WTC11 (cell line): ENCODE data around the gene ZNF20. TPM values are rescaled to one million over a fixed set of nuclear protein-coding genes. Genes with fewer than 3 reads are reported as not detected.
A peak's percentile ranks its signal among the peaks of the same experiment; 100 is the strongest.

Source experiments
- ATAC-seq: fragments of 200-7000 bp; cut with Tn5 transposase; 2 replicates; pipeline ENCODE4 v1.10.0; 2021; ENCODE audit warnings: mild to moderate bottlenecking, moderate library complexity
- CTCF ChIA-PET: fragments of 300-600 bp; sonication (Branson Sonifier 250); formaldehyde crosslinking; loops from one replicate; lab custom pipeline; 2021; ENCODE audit warnings: antibody characterized with exemption; lab: Charles Lee
- POLR2A ChIA-PET: fragments of 350-600 bp; sonication (Branson Sonifier 250); formaldehyde crosslinking; loops from one replicate; lab custom pipeline; 2021; ENCODE audit warnings: antibody characterized with exemption; lab: Charles Lee
- DNase-seq: peaks from one replicate; pipeline ENCODE4 v3.0.0; 2021; ENCODE audit warnings: low spot score
- H3K27ac Mint-ChIP-seq: 2 replicates; pipeline ENCODE4 v1.8.0; 2021; ENCODE audit warnings: mixed read lengths
- H3K27me3 Mint-ChIP-seq: 2 replicates; pipeline ENCODE4 v1.8.0; 2021; ENCODE audit warnings: low read depth, mild to moderate bottlenecking, moderate library complexity, mixed read lengths
- H3K36me3 Mint-ChIP-seq: 2 replicates; pipeline ENCODE4 v1.8.0; 2021; ENCODE audit warnings: mixed read lengths
- H3K4me1 Mint-ChIP-seq: 2 replicates; pipeline ENCODE4 v1.8.0; 2022; ENCODE audit warnings: mixed read lengths
- H3K4me3 Mint-ChIP-seq: 2 replicates; pipeline ENCODE4 v1.8.0; 2021; ENCODE audit warnings: mild to moderate bottlenecking, moderate library complexity, mixed read lengths
- H3K9me3 Mint-ChIP-seq: 2 replicates; pipeline ENCODE4 v1.8.0; 2021; ENCODE audit warnings: mixed read lengths
- ATF1 ChIP-seq: sonication (generic); formaldehyde crosslinking; IDR thresholded peaks from 2 replicates; pipeline ENCODE4 v1.8.1; 2023; ENCODE audit warnings: mild to moderate bottlenecking, moderate library complexity, missing genetic modification reagents
- GRHL2 ChIP-seq: fragments of 250-450 bp; sonication (Bioruptor Pico); IDR thresholded peaks from 2 replicates; pipeline ENCODE4 v1.8.0; 2022; ENCODE audit warnings: mild to moderate bottlenecking, moderate library complexity; ENCODE audit not compliant: insufficient replicate concordance, severe bottlenecking
- NFATC4 ChIP-seq: fragments of 250-450 bp; sonication (Bioruptor Pico); IDR thresholded peaks from 2 replicates; pipeline ENCODE4 v1.9.0; 2021; ENCODE audit warnings: mild to moderate bottlenecking
- NR3C1 ChIP-seq: sonication (generic); formaldehyde crosslinking; conservative IDR thresholded peaks from 2 replicates; pipeline ENCODE4 v1.8.1; 2023; ENCODE audit warnings: low read depth, mild to moderate bottlenecking, missing genetic modification reagents
- RORB ChIP-seq: fragments of 250-450 bp; sonication (Bioruptor Pico); IDR thresholded peaks from 2 replicates; pipeline ENCODE4 v1.9.0; 2021; ENCODE audit warnings: mild to moderate bottlenecking
- SOX15 ChIP-seq: fragments of 250-450 bp; sonication (Bioruptor Pico); IDR thresholded peaks from 2 replicates; pipeline ENCODE4 v1.9.0; 2021; ENCODE audit warnings: mild to moderate bottlenecking
- TCF7 ChIP-seq: sonication (generic); formaldehyde crosslinking; IDR thresholded peaks from 2 replicates; pipeline ENCODE4 v1.8.0; 2022; ENCODE audit warnings: mild to moderate bottlenecking, low read depth, missing genetic modification reagents, moderate library complexity
- TEAD4 ChIP-seq: sonication (generic); formaldehyde crosslinking; IDR thresholded peaks from 2 replicates; pipeline ENCODE4 v1.8.0; 2022; ENCODE audit warnings: mild to moderate bottlenecking, missing genetic modification reagents
- ZBTB21 ChIP-seq: sonication (generic); formaldehyde crosslinking; IDR thresholded peaks from 2 replicates; pipeline ENCODE4 v1.8.1; 2023; ENCODE audit warnings: mild to moderate bottlenecking, missing genetic modification reagents, borderline replicate concordance
- ZNF138 ChIP-seq: sonication (generic); formaldehyde crosslinking; conservative IDR thresholded peaks from 2 replicates; pipeline ENCODE4 v1.8.1; 2022; ENCODE audit warnings: mild to moderate bottlenecking, moderate library complexity, missing genetic modification reagents
- ZNF219 ChIP-seq: sonication (generic); formaldehyde crosslinking; IDR thresholded peaks from 2 replicates; pipeline ENCODE4 v1.8.0; 2023; ENCODE audit warnings: missing genetic modification reagents, mild to moderate bottlenecking, borderline replicate concordance
- ZNF416 ChIP-seq: fragments of 250-450 bp; sonication (Bioruptor Pico); IDR thresholded peaks from 2 replicates; pipeline ENCODE4 v1.9.0; 2021; ENCODE audit warnings: mild to moderate bottlenecking, inconsistent platforms
- total RNA-seq: library from RNA; stranded (reverse); gene quantifications from 3 replicates; pipeline ENCODE4 v1.2.3, GENCODE V29; 2021
- TF ChIP-seq, protein P1 (sequence below): sonication (generic); formaldehyde crosslinking; IDR thresholded peaks from 2 replicates; pipeline ENCODE4 v1.8.1; 2023; ENCODE audit warnings: mild to moderate bottlenecking, missing genetic modification reagents, moderate library complexity
- TF ChIP-seq, protein P2 (sequence below): sonication (generic); formaldehyde crosslinking; IDR thresholded peaks from 2 replicates; pipeline ENCODE4 v1.8.1; 2023; ENCODE audit warnings: mild to moderate bottlenecking, missing genetic modification reagents
- TF ChIP-seq, protein P3 (sequence below): sonication (generic); formaldehyde crosslinking; IDR thresholded peaks from 2 replicates; pipeline ENCODE4 v1.8.1; 2022; ENCODE audit warnings: low read depth, missing genetic modification reagents, borderline replicate concordance
- TF ChIP-seq, protein P4 (sequence below): fragments of 250-450 bp; sonication (Bioruptor Pico); IDR thresholded peaks from 2 replicates; pipeline ENCODE4 v1.9.0; 2021; ENCODE audit warnings: mild to moderate bottlenecking
- TF ChIP-seq, protein P5 (sequence below): fragments of 250-450 bp; sonication (Bioruptor Pico); IDR thresholded peaks from 2 replicates; pipeline ENCODE4 v1.8.0; 2021; ENCODE audit warnings: mild to moderate bottlenecking
- TF ChIP-seq, protein P6 (sequence below): sonication (generic); formaldehyde crosslinking; IDR thresholded peaks from 2 replicates; pipeline ENCODE4 v1.8.1; 2023; ENCODE audit warnings: mild to moderate bottlenecking, missing genetic modification reagents, borderline replicate concordance
- TF ChIP-seq, protein P7 (sequence below): sonication (generic); formaldehyde crosslinking; IDR thresholded peaks from 2 replicates; pipeline ENCODE4 v1.8.1; 2023; ENCODE audit warnings: mild to moderate bottlenecking, moderate library complexity, missing genetic modification reagents

The ZNF20 gene
- total RNA-seq, 1 experiment from 2014 or later: 7.8 TPM

DNA sequence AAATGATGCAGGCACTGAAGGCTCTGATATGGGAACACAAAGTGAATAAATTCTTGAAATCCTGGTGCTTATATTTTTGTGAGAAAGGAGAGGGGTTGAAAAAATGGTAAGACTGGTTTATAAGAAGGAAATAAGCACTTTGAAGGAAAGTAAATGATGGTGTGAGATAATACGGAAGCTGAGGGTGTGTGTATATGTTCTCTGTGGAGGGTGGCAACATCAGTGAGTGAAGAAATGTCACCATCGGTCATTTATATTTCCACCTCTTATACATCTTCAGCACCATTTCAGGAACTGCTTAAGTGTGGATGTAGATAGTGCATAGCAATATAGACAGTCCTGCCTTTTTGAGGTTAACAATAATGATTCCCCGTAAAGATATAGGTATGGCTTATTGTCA, 40.2 kb upstream of the ZNF20 start (continued):
- TF ChIP-seq GRHL2 (no peak), ZNF138 (CRISPR knock-in tag) (no peak), ATF1 (CRISPR knock-in tag) (no peak), ZBTB21 (CRISPR knock-in tag) (no peak), TCF7 (CRISPR knock-in tag) (no peak)
- TF ChIP-seq, protein P1, sequence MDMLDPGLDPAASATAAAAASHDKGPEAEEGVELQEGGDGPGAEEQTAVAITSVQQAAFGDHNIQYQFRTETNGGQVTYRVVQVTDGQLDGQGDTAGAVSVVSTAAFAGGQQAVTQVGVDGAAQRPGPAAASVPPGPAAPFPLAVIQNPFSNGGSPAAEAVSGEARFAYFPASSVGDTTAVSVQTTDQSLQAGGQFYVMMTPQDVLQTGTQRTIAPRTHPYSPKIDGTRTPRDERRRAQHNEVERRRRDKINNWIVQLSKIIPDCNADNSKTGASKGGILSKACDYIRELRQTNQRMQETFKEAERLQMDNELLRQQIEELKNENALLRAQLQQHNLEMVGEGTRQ (CRISPR knock-in tag): no peak
- TF ChIP-seq, protein P2, sequence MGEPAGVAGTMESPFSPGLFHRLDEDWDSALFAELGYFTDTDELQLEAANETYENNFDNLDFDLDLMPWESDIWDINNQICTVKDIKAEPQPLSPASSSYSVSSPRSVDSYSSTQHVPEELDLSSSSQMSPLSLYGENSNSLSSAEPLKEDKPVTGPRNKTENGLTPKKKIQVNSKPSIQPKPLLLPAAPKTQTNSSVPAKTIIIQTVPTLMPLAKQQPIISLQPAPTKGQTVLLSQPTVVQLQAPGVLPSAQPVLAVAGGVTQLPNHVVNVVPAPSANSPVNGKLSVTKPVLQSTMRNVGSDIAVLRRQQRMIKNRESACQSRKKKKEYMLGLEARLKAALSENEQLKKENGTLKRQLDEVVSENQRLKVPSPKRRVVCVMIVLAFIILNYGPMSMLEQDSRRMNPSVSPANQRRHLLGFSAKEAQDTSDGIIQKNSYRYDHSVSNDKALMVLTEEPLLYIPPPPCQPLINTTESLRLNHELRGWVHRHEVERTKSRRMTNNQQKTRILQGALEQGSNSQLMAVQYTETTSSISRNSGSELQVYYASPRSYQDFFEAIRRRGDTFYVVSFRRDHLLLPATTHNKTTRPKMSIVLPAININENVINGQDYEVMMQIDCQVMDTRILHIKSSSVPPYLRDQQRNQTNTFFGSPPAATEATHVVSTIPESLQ (CRISPR knock-in tag): no peak

DNA sequence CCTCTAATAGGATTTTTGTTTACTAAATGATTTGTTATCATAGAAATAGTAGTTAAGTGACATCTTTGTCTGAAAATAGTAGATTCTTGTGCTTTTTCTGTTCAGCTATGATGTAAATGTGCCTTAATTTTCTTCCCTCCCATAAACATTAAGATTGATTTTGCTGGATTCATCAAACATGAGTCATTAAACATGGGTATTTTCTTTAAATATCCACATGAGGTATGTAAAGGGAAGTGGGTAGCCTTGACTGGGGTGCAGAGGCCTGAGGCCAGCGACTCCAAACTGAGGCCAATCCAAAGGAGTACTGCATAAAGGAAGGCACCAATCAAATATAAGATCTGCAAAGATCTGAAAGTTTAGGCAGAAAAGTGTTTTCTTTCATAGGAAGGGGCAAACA, 26.5 kb upstream of the ZNF20 start:
- Mint-ChIP-seq H3K36me3 (peaks cover 3% of the 10 kb centered on the region; the same call in 1 of the 2 replicates), H3K9me3 (no peaks in the 10 kb centered on the region), H3K4me1 (peaks cover 8% of the 10 kb centered on the region), H3K4me3 (no peak overlapping the region), H3K27me3 (no peaks in the 10 kb centered on the region), H3K27ac (peak overlapping the region; percentile 23; the same call in 1 of the 2 replicates)
- no peak for DNase-seq
- CTCF ChIA-PET: no interaction called here
- POLR2A ChIA-PET: no interaction called here
- TF ChIP-seq SOX15 (CRISPR knock-in tag) (no peak), TEAD4 (CRISPR knock-in tag) (no peak), RORB (CRISPR knock-in tag) (no peak)
- ATAC-seq: no peak

DNA sequence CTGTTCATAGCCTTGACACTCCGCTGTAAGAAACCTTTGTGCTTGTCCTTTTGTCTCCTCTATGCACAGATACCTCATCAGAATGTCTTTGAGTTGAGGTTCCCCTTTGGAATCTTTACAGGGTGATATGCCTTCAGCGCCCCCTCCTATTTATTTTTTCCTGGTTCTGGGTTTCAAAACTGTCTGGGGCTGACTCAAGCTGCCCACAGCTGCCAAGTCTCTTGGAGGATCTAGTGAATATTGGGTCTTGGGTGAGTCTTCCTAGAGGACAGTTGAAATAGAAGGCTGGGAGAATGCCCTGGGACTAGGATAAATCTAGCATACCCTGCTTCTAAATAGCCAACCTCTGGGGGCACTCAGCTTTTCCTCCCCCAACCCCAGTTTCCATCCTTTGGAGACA, 23.7 kb upstream of the ZNF20 start:
- H3K36me3 Mint-ChIP-seq: no peaks in the 10 kb centered on the region
- DNase-seq: no peak
- H3K4me1 Mint-ChIP-seq: peaks cover 8% of the 10 kb centered on the region
- H3K4me3 Mint-ChIP-seq: peak overlapping the region; percentile 94
- peaks cover 5% of the 10 kb centered on the region for H3K27me3 Mint-ChIP-seq
- no peak for ATAC-seq
- CTCF ChIA-PET: interaction anchor here (0.9 to 2.9 kb wide), 6 partner anchors 10 to 524 kb away, joined by 3 to 16 read pairs (median 6); partner anchors contain the start of genes ZNF20 and ZNF763
- H3K27ac Mint-ChIP-seq: peak overlapping the region; percentile 92
- POLR2A ChIA-PET: interaction anchor here (0.7 to 1.3 kb wide), 3 partner anchors 131 to 470 kb away, joined by 3 to 4 read pairs (median 3); partner anchors contain the start of genes ZNF44 and ZNF442
- H3K9me3 Mint-ChIP-seq: no peaks in the 10 kb centered on the region
- TF ChIP-seq NR3C1 (CRISPR knock-in tag): no peak
- TF ChIP-seq ZNF416: no peak
- TF ChIP-seq, protein P3, sequence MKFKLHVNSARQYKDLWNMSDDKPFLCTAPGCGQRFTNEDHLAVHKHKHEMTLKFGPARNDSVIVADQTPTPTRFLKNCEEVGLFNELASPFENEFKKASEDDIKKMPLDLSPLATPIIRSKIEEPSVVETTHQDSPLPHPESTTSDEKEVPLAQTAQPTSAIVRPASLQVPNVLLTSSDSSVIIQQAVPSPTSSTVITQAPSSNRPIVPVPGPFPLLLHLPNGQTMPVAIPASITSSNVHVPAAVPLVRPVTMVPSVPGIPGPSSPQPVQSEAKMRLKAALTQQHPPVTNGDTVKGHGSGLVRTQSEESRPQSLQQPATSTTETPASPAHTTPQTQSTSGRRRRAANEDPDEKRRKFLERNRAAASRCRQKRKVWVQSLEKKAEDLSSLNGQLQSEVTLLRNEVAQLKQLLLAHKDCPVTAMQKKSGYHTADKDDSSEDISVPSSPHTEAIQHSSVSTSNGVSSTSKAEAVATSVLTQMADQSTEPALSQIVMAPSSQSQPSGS (CRISPR knock-in tag): no peak
- no peak for TF ChIP-seq ZNF219 (CRISPR knock-in tag)
- TF ChIP-seq, protein P4, sequence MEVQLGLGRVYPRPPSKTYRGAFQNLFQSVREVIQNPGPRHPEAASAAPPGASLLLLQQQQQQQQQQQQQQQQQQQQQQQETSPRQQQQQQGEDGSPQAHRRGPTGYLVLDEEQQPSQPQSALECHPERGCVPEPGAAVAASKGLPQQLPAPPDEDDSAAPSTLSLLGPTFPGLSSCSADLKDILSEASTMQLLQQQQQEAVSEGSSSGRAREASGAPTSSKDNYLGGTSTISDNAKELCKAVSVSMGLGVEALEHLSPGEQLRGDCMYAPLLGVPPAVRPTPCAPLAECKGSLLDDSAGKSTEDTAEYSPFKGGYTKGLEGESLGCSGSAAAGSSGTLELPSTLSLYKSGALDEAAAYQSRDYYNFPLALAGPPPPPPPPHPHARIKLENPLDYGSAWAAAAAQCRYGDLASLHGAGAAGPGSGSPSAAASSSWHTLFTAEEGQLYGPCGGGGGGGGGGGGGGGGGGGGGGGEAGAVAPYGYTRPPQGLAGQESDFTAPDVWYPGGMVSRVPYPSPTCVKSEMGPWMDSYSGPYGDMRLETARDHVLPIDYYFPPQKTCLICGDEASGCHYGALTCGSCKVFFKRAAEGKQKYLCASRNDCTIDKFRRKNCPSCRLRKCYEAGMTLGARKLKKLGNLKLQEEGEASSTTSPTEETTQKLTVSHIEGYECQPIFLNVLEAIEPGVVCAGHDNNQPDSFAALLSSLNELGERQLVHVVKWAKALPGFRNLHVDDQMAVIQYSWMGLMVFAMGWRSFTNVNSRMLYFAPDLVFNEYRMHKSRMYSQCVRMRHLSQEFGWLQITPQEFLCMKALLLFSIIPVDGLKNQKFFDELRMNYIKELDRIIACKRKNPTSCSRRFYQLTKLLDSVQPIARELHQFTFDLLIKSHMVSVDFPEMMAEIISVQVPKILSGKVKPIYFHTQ (CRISPR knock-in tag): no peak
- no peak for TF ChIP-seq GRHL2
- TF ChIP-seq, protein P5, sequence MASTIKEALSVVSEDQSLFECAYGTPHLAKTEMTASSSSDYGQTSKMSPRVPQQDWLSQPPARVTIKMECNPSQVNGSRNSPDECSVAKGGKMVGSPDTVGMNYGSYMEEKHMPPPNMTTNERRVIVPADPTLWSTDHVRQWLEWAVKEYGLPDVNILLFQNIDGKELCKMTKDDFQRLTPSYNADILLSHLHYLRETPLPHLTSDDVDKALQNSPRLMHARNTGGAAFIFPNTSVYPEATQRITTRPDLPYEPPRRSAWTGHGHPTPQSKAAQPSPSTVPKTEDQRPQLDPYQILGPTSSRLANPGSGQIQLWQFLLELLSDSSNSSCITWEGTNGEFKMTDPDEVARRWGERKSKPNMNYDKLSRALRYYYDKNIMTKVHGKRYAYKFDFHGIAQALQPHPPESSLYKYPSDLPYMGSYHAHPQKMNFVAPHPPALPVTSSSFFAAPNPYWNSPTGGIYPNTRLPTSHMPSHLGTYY (CRISPR knock-in tag): no peak
- TF ChIP-seq TEAD4 (CRISPR knock-in tag): no peak
- TF ChIP-seq, protein P6, sequence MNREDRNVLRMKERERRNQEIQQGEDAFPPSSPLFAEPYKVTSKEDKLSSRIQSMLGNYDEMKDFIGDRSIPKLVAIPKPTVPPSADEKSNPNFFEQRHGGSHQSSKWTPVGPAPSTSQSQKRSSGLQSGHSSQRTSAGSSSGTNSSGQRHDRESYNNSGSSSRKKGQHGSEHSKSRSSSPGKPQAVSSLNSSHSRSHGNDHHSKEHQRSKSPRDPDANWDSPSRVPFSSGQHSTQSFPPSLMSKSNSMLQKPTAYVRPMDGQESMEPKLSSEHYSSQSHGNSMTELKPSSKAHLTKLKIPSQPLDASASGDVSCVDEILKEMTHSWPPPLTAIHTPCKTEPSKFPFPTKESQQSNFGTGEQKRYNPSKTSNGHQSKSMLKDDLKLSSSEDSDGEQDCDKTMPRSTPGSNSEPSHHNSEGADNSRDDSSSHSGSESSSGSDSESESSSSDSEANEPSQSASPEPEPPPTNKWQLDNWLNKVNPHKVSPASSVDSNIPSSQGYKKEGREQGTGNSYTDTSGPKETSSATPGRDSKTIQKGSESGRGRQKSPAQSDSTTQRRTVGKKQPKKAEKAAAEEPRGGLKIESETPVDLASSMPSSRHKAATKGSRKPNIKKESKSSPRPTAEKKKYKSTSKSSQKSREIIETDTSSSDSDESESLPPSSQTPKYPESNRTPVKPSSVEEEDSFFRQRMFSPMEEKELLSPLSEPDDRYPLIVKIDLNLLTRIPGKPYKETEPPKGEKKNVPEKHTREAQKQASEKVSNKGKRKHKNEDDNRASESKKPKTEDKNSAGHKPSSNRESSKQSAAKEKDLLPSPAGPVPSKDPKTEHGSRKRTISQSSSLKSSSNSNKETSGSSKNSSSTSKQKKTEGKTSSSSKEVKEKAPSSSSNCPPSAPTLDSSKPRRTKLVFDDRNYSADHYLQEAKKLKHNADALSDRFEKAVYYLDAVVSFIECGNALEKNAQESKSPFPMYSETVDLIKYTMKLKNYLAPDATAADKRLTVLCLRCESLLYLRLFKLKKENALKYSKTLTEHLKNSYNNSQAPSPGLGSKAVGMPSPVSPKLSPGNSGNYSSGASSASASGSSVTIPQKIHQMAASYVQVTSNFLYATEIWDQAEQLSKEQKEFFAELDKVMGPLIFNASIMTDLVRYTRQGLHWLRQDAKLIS (CRISPR knock-in tag): no peak
- TF ChIP-seq RORB (CRISPR knock-in tag): no peak
- TF ChIP-seq NFATC4 (CRISPR knock-in tag): no peak
- TF ChIP-seq, protein P7, sequence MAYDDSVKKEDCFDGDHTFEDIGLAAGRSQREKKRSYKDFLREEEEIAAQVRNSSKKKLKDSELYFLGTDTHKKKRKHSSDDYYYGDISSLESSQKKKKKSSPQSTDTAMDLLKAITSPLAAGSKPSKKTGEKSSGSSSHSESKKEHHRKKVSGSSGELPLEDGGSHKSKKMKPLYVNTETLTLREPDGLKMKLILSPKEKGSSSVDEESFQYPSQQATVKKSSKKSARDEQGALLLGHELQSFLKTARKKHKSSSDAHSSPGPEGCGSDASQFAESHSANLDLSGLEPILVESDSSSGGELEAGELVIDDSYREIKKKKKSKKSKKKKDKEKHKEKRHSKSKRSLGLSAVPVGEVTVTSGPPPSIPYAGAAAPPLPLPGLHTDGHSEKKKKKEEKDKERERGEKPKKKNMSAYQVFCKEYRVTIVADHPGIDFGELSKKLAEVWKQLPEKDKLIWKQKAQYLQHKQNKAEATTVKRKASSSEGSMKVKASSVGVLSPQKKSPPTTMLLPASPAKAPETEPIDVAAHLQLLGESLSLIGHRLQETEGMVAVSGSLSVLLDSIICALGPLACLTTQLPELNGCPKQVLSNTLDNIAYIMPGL (CRISPR knock-in tag): no peak
